Endothelial cell of umbilical vein (primary cell): ENCODE data around the gene MYRIP.
"Not testable (repeated sequence)": the region's sequence is repeated elsewhere in the genome, so short reads cannot be mapped to it uniquely, and the experiment has no call there.

ENCODE experiments used
- EZH2 ChIP-seq: IDR thresholded peaks from 2 replicates; pipeline ENCODE4 v1.6.1; 2012; ENCODE audit warnings: borderline replicate concordance, low read depth, mild to moderate bottlenecking, moderate library complexity, low read length, inconsistent platforms; ENCODE audit not compliant: severe bottlenecking
- FOS ChIP-seq: IDR thresholded peaks from 2 replicates; pipeline ENCODE4 v1.6.1; 2011; ENCODE audit warnings: mild to moderate bottlenecking, low read length, moderate library complexity, borderline replicate concordance; ENCODE audit not compliant: insufficient read depth
- MYC ChIP-seq: IDR thresholded peaks from one replicate; pipeline ENCODE4 v1.6.1; 2011; ENCODE audit warnings: mild to moderate bottlenecking, low read depth, low read length
- POLR2A ChIP-seq: IDR thresholded peaks from 2 replicates; pipeline ENCODE4 v1.6.1; 2012; ENCODE audit warnings: low read depth, mild to moderate bottlenecking, control low read depth, low read length
- POLR2AphosphoS5 ChIP-seq: IDR thresholded peaks from 2 replicates; pipeline ENCODE4 v1.6.1; 2012; ENCODE audit warnings: low read depth, mild to moderate bottlenecking, control low read depth, low read length, moderate library complexity; ENCODE audit not compliant: insufficient read depth
- TF ChIP-seq, protein P1 (sequence below), 2 donors: IDR thresholded peaks; 1 replicate in 1 of 2; 2 replicates in 1 of 2; pipeline ENCODE4 v1.5.1; 2011; ENCODE audit warnings: low read length in 2 of 2, mild to moderate bottlenecking in 2 of 2, moderate library complexity in 2 of 2, control low read depth in 1 of 2, inconsistent platforms in 1 of 2, low read depth in 1 of 2; ENCODE audit not compliant: insufficient read depth in 1 of 2; ENCODE audit errors: extremely low read depth in 1 of 2

DNA sequence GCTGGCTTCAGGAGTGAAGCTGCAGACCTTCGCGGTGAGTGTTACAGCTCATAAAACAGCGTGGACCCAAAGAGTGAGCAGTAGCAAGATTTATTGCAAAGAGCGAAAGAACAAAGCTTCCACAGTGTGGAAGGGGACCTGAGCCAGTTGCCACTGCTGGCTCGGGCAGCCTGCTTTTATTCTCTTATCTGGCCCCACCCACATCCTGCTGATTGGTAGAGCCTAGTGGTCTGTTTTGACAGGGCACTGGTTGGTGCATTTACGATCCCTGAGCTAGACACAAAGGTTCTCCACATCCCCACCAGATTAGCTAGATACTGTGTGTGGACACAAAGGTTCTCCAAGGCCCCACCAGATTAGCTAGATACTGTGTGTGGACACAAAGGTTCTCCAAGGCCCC is 267.7 kb downstream of the MYRIP start:
- TF ChIP-seq POLR2A, EZH2, FOS, MYC, POLR2AphosphoS5: not testable (repeated sequence)
- TF ChIP-seq, protein P1, sequence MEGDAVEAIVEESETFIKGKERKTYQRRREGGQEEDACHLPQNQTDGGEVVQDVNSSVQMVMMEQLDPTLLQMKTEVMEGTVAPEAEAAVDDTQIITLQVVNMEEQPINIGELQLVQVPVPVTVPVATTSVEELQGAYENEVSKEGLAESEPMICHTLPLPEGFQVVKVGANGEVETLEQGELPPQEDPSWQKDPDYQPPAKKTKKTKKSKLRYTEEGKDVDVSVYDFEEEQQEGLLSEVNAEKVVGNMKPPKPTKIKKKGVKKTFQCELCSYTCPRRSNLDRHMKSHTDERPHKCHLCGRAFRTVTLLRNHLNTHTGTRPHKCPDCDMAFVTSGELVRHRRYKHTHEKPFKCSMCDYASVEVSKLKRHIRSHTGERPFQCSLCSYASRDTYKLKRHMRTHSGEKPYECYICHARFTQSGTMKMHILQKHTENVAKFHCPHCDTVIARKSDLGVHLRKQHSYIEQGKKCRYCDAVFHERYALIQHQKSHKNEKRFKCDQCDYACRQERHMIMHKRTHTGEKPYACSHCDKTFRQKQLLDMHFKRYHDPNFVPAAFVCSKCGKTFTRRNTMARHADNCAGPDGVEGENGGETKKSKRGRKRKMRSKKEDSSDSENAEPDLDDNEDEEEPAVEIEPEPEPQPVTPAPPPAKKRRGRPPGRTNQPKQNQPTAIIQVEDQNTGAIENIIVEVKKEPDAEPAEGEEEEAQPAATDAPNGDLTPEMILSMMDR (IDR thresholded peaks at IDR 0.05; ENCODE audit: extremely low read depth in 1 of 2, insufficient read depth in 1 of 2, low read depth in 1 of 2, low read length in 2 of 2), result not testable (repeated sequence)
